ENCODE results near the gene TRAPPC2L.

The TRAPPC2L gene

DNA sequence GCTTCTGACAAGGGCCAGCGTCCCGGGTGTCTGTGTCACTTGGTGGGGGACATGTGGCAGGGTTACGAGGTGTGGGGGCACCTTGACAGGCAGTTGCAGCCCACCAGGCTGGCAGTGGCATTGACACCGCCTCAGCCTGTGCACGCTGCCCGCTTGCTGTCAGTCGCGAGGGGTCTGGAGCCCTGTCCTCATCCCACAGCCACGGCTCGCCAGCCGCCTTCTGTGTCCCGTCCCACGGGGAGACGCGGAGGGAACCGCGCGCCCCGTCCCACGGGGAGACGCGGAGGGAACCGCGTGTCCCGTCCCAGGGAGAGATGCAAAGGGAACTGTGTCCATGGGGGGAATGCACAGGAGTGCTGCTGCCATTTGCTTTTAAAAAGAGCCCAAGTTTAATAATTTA, 6.0 kb downstream of the TRAPPC2L start:
- no peak for DNase-seq

DNA sequence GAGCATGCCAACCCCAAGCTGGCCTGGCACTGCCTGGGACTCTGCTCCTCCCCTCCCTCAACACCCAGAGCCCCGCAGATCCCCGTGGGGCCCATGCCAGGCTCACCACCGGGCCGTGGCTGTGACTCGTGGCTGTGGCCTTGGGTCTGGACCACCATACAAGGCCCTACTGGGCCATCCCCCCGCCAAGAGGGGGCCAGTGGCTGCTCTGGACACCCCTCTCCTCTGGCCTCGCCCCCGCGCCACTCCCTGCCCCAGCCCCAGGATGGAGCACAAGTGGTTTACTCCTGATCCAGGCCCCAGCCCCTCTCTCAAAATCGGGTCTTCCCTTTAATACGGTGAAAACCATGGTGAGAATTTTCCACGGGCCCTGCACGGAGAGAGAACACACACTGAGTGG, 6.5 kb downstream of the TRAPPC2L start:
- no peak for DNase-seq

DNA sequence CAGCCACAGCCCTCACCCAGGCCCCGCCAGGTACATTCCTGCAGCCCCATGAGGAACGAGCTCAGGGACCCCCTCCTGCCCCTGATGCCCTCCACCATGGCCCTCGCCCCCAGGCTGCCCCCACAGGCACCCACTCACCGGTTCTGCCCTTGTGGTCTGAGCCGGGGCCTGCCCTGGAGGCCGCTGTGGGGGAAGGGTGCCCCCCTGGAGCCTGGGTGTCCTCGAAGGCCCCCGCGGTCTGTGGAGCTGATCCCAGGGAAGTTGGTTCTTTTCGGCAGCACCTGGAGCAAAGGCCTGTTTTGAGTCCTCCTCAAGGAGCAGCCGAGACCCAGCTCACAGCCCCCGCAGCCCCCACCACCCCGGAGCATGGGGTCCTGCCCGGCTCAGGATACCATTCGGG, 7.2 kb downstream of the TRAPPC2L start:
- no peak for DNase-seq

DNA sequence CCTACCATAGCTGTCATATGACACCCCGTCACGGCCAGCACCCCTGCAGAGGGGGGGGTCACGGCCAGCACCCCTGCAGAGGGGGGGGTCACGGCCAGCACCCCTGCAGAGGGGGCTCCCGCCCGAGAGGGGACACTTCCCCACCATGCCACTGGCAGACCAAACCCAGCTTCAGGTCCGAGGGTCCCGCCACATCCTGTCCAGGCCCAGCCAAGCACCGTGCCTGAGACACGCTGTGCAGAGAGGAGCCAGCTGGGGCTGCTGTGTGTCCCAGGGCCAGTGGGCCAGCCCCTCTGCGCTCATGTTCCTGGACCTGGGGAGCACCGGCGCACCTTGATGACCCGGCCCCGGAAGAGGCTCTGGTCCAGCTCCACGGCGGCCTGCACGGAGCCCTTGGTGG, 7.6 kb downstream of the TRAPPC2L start:
- DNase-seq = no peak

DNA sequence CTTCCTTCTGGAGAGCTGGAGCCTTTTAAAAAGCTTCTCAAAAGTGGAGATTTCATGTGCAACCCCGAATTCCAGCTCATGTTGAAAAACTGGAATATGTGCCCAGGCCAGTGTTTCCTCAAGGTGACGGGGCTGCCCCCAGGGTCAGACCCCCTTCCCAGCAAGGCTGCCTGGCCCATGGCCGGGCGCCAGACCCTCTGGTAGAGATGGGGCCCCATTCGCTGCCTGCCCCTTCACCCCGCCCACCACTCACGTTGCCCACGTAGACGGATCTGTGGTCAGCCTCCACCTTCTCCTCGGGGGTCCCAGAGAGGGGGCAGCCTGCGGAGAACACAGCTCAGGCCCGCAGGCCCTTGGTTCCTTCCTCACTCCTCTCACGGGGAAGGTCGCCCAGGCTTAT, 8.4 kb downstream of the TRAPPC2L start:
- no peak for DNase-seq

DNA sequence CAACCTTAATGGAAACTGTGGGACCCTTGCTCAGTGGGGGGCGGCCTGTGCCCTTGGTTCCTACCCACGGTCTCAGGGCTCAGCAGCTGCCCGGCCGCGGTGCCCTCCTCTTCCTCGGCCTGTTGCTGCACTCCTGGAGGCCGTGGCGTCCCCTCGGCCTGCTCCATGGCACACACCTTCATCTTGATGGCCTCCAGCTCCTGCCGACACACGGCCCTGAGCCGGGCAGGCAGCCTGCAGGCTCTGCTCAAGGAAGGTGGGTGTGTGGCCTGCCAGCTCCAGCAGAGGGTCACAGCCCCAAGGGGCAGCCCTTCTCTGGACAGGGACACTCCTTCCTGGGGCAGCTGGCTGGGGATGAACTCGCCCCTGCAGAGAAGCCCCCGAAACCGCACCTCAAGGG, 8.8 kb downstream of the TRAPPC2L start:
- no peak for DNase-seq

DNA sequence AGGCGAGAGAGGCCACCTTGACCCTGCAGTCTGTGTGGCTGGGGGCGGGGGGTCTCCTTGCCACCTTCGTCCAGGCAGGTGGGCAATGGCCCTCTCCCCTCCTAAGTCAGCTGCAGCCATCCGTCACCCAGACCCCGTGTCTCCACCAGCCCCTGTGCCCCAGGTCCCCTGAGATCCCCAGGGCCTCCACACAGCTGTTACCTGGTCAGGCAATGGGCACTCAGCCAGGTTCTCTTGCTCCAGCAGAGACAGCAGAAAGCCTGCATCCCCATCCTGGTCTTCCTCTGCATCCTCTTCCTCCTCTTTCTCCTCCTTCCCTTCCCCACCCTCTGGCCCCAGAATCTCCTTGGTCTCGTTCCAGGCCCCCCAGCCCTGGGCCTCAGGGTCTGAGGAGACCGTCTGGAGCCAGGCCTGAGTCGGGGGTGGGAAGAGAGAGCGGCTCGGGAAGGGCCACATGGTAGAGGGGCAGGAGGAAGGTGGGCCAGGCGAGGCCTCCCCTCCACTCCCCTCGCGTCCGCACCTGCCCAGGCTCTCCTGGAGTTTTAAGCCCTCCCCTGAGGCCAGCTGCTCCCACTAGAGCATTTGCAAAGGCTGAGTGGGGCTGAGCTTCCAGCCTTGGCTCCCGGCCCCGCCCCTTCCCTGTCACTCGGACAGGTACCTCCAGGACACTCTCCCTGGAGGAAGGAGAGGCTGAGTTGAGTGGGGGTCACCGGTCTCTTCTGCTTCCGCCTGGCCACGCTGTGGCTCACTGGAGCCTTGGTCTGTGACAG, 9.4 kb downstream of the TRAPPC2L start, which contains the start of gene PABPN1L:
TSS of gene PABPN1L (minus strand) at position 510 of the 770 bp plus-strand sequence. CDS start at position 456, 54 bp downstream.
- peak; percentile 19 for DNase-seq

DNA sequence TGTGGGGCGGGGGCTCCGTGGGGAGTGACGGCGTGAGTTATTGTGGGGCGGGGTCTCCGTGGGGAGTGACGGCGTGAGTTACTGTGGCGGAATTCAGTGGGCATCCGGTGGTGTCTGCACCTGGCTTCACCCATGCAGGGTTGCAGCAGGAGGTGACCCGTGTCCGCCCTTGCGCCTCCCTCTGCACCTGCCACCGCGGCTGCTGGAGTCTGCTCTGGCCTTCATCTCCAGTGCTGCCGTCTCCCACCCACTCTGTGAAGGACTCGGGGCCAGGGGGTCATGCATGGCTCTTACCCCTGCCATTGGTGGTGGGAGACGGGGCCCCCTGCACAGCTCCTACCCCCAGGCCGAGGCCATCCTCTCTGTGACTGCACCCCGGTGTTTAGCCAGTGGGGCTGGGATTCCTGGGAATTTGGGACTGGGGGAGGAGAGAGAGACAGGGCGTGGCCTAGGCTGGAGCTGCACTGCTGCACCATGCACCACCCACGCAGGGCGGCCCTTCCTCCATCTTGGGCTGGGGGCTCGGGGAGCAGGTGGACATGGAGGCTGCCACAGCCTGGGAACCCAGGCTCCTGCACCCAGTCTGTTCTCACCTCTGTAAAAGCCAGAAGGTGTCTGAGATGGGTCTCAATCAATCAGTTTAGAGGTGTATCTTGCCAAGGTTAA, 10.8 kb downstream of the TRAPPC2L start:
- no peak for DNase-seq

DNA sequence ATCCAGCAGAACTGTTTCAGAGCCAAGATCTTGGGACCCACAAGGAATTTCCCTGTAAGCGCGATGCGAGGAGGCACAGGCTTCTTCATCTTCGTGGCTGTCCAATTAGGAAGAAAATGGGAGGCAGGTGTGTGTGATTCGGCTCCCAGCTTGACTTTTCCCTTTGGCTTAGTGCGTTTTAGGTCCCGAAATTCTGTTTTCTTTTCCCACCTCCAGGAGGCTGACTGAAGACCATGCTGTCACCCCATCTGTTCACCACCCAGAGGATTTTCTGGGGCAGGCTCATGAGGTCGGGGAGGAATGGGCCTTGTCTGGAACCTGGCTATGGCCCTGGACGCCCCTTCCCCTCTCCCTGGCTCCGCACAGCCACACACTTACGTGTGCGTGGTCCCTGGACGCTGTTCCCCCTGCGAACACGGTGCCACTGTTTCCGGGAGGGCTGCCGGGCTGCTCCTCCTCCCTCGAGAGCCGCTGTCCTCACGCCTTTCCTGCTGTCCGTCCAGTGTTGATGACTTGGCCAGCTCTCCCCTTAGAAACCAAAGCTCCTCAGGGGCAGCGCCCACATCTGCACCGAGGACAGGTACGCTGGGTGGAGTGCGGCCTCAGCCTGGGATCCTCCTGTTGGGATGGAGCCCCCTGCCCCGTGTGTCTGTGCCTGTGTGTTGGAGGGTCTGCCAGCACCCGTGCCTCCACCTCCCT, 12.2 kb downstream of the TRAPPC2L start:
- no peak for DNase-seq

DNA sequence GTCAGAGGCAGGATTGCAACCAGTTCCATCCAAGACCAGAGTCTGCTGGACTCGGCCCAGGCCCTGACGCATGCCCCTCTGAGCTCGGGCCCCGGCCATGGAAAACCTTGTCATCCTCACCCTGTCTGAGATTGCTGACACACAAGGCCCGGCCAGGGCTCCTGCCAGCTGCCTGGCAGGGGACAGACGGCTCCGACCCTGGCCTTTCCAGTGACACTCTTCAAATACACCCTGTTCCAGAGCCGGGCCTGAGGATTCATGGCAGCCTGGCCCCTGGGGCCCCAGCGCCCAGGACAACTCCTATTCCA, 12.7 kb downstream of the TRAPPC2L start:
- DNase-seq = no peak

DNA sequence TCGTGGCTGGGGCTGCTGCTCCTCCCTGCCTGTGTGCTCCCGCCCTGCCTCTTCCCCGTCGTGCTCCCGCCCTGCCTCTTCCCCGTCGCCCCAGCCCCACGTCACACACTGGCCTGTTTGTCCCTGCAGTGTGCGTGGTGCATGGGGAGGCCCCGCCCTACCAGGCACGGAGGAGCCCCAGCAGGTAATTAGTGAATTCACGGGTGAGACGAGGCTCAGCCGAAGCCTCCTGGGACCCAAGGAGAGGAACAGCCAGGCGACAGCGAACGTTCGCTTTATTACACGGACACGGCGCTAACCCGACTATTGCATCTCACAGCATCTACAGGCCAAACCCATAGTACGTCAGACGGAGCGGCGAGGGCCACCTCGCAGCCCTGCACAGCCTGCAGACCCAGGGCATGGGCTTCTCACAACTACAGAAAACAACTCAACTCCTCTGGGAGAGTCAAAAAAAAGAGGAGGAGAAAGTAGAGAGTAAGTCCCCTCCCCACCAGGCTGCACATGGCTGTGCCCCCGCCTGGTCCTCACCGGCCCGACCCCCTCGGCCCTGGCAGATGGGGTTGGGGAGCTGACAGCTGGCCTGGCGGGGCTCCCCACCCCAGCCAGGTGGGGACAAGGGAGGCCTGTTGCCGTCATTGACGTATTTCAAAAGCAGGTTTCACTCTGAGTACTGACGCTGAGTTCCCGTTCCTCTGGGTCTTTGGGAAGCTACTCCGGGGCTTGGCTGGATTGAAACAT, 13.9 kb downstream of the TRAPPC2L start:
- no peak for DNase-seq

DNA sequence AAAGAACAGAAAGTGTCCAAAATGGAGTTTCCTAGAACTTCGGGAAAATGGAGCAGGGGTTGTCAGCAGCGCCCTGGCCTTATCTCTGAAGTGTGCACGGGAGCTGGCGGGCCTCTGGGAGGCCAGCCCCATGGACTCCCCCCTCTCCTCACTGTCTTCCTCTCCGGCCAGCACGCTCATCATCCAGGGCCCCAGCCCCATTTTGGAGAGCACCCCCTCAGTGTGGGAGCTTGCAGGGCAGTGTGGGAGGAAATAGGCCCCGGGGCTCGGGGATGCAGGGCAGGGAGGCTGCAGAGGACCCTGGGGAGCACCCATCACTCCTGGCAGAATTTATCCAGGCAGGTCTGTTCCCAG, 14.4 kb downstream of the TRAPPC2L start:
- no peak for DNase-seq

DNA sequence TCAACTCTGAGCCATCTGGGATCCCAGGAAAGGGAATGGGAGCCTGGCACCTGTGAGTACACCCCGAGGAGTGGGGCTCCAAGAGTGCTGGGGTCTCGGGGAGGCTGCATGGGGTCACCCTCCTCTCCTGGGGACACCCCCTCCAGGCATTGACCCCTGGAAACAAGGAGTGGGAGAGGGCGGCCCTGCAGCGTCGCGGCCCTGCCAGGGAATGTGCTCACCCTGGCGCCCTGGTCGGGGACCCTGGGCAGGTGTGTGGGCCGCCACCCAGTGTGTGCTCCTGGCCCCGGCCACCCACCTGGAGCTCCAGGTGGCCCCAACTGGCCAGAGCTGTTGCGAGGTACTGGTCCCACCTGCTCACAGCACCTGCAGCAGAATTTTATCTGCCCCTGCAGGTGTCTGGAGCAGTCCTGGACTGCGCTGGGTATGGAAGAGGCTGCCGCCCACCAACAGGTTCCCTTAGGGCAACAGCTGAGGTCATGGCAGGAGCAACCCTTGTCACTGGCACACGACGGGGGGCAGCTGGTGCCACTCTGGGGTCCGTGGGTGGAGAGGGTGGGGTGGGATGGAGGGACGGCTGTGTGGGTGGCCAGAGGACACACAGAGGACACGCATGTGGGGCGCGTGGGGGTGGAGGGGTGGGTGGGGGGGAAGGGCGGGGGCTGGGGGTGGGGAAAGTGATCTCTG, 14.9 kb downstream of the TRAPPC2L start:
- DNase-seq = no peak

DNA sequence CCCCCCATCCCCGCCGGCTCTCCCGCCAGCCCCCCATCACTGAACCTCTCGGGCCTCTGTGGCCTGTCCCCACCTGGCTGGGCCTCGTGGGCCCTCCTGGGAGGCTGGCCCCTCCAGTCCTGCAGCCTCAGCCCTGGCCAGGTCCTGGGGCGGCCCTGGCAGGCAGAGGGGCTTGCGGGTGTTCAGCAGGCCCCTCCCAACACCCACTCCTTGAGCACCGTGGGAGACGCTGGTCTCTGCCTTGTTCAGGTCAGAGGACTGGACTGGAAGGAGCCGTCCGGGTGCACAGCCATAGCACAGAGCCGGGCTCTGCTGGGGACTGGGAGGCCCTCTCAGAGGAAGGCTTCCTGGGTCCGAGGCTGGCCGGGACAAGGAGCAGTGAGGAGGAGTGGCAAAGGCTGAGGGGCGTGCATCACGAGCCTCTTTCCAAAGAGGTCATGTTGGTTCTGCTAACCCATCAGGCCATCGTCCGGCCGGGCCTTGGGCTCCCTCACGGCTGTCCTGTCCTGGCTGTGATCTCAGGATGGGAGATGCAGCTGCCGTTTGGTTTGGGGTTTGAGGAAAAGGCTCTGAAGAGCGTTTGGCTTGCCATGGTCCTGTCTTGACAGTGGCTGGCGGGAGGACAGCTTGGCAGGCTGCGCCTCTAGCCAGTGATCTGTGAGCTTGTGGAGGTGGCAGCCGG, 15.9 kb downstream of the TRAPPC2L start:
- no peak for DNase-seq

DNA sequence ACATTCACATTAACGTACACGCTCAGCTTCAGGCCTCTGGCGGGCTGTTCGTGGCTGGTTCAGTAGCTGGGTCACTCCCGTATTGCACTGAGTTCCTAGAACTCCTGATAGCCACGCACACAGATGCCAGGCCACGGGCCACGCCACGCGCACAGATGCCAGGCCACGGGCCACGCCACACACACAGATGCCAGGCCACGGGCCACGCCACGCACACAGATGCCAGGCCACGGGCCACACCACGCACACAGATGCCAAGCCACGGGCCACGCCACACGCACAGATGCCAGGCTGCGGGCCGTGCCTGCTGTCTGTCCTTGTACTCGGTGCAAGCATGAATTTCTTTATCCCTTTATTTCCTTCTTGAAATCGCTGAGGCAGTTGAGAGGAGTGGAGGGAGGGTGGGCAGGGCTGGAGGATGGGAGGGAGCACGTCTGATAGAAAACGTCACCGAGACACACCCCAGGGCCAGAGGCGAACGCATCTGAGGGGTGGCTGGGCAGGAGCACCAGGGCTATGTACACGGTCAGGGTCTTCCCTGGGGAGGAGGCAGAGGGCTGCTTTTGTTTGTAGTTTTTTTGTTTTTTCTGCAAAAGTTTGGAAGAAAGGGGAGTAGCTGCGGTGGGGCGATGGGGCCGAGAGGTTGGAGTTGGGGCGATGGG, 18.1 kb downstream of the TRAPPC2L start:
- DNase-seq = no peak

DNA sequence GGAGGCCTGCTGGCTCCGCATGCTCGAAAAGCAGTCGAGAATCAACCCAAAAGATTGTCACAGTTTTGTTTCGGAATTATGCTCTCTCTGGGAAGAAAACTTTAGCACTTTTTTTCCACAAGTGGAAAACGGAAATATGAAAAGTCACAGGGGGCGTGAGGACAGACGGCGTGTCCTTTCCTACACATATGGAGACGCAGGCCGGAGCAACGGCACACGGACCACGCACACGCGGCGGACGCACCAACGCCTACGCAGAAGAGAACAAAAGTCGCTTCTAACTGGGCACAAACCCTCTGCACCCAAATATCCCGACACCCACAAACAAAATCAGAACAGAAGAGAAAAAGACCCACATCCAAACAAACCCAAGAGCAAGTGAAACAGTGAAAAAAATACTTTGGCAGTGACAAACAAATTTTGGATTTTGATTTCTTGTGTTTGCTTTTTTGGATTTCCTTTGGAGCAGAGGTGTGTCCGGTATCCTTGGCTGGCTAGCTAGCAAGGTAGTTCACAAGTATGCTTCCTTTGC, 18.8 kb downstream of the TRAPPC2L start:
- DNase-seq = no peak

DNA sequence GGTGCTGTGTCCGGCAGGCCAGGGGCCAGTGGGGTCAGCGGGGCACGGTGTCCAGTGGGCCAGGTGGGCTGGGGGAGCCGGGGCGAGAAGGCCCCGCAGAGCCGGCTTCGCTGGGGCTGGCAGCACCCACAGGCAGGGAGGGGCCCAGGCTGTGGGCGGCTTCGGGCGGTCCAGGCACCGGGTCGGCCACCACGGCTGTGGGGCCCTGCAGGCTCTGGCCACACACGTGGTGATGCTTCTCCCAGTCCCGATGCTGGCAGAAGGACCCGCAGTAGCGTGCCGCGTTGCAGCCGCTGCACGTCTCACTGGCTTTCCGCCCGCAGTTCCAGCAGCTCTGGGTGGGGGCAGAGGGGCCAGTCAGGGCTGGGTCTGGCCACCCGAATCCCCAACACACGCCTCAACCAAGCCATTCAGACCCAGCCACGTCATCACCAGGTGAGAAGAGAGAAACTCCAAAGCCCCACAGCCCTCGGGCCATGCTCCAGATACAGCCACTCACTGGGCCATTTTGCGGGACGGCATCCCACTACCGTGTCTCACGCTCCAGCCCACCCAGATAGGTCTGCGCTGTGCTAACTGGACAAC, 20.1 kb downstream of the TRAPPC2L start:
- DNase-seq = no peak

DNA sequence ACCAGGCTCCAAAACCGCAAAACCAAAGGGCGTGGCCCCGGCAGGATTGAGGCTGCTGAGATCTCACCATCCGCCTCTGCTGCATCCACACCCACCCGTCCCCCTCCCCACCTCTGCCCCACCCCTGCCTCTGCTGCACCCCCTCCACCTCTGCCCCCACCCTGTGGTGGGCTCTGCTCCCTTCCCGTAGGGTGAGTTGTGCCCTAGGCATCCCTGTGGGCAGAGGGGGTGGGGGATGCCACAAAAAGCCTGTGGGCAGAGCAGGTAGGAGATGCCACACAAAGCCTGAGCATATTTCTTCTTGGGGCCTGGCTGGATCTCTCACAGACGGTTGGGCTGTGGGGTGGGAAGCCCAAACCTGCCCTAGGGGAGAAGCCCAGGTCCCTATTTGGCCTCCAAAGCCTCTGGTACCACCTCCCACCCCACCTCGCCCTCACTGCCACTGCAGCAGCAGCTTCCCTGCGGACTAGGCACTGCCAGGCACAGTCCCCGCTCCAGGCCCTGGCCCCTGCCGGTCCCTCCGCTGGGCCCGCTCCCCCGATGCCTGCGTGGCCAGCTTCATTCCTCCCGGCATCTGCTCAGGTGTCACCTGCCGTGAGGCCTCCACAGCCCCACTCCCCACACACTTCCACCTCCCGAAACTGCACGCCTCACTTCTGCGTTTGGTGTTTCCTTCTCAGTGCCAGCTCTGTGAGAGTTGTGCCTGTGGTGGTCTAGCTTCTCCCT, 20.8 kb downstream of the TRAPPC2L start:
- DNase-seq = no peak

DNA sequence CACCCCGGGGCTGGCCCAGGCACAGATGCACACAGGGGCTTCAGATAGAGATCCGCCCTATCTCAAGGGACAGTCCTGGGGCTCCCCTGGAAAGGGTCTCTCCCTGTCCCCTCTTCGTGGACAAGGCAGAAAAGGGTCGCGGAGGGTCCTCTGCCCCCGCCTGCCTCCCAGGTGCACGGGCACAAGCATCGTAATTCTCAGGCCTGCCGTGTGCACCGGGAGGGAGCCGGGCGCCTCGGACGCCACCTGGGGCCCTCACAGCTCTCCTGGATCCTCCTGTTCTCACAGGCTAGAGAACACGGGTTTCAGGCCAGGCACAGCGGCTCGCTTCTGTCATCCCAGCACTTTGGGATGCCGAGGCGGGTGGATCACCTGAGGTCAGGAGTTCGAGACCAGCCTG, 21.4 kb downstream of the TRAPPC2L start:
- DNase-seq = no peak
